ENCODE results near the gene ZC3H6. TPM values are rescaled to one million over a fixed set of nuclear protein-coding genes. Genes with fewer than 3 reads are reported as not detected.

ZC3H6 gene
- total and polyA plus RNA-seq, 2 of the 13 experiments (the other 11 are each of a cell fraction or from before 2014, with no cell fraction given): 0.71 to 0.93 TPM

- peak; percentile 66; the same call in 1 of the 2 replicates for TF ChIP-seq GTF2F1 (IDR thresholded peaks at IDR 0.05; ENCODE audit: low read length)
- TF ChIP-seq ZNF703 (CRISPR knock-in tag; IDR thresholded peaks at IDR 0.05; ENCODE audit: borderline replicate concordance): peak; percentile 97; the same call in 1 of the 2 replicates
- TF ChIP-seq TBL1XR1 (IDR thresholded peaks at IDR 0.05; ENCODE audit: borderline replicate concordance, low read length, partially characterized antibody): peak; percentile 51
- TF ChIP-seq ZNF235 (CRISPR knock-in tag; IDR thresholded peaks at IDR 0.05; ENCODE audit: borderline replicate concordance): peak; percentile 72; the same call in 1 of the 2 replicates
- TF ChIP-seq RXRB (CRISPR knock-in tag; IDR thresholded peaks at IDR 0.05; ENCODE audit: borderline replicate concordance): peak; percentile 91
- TF ChIP-seq SKIL (CRISPR knock-in tag; IDR thresholded peaks at IDR 0.05; ENCODE audit: borderline replicate concordance): peak; percentile 74
- TF ChIP-seq, protein P1, sequence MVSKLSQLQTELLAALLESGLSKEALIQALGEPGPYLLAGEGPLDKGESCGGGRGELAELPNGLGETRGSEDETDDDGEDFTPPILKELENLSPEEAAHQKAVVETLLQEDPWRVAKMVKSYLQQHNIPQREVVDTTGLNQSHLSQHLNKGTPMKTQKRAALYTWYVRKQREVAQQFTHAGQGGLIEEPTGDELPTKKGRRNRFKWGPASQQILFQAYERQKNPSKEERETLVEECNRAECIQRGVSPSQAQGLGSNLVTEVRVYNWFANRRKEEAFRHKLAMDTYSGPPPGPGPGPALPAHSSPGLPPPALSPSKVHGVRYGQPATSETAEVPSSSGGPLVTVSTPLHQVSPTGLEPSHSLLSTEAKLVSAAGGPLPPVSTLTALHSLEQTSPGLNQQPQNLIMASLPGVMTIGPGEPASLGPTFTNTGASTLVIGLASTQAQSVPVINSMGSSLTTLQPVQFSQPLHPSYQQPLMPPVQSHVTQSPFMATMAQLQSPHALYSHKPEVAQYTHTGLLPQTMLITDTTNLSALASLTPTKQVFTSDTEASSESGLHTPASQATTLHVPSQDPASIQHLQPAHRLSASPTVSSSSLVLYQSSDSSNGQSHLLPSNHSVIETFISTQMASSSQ (IDR thresholded peaks at IDR 0.05; ENCODE audit: low read depth): 0 out of 2 replicates have a peak, but pooled peaks have one; percentile 12
- TF ChIP-seq, protein P1 (CRISPR knock-in tag; IDR thresholded peaks at IDR 0.05; ENCODE audit: borderline replicate concordance): peak; percentile 92
- TF ChIP-seq ZNF484 (CRISPR knock-in tag; IDR thresholded peaks at IDR 0.05; ENCODE audit: borderline replicate concordance, low read depth): peak; percentile 95
- TF ChIP-seq NR2F6 (IDR thresholded peaks at IDR 0.05): peak; percentile 33; the same call in 1 of the 2 replicates
- peak; percentile 82 for TF ChIP-seq NR2F6 (CRISPR knock-in tag; IDR thresholded peaks at IDR 0.05)
- TF ChIP-seq ATRX (CRISPR knock-in tag; IDR thresholded peaks at IDR 0.05; ENCODE audit: borderline replicate concordance): no peak; the same call in 1 of the 2 replicates
- peak; percentile 85; the same call in 1 of the 2 replicates for TF ChIP-seq ZNF333 (CRISPR knock-in tag; IDR thresholded peaks at IDR 0.05; ENCODE audit: borderline replicate concordance)
- TF ChIP-seq ZNF737 (CRISPR knock-in tag; IDR thresholded peaks at IDR 0.05; ENCODE audit: borderline replicate concordance): peak; percentile 79; the same call in 1 of the 2 replicates
- no peak for TF ChIP-seq PCBP2 (optimal IDR thresholded peaks at IDR 0.05; ENCODE audit: low read depth, low read length, poor library complexity, severe bottlenecking)
- peak; percentile 97 for TF ChIP-seq ZNF607 (CRISPR knock-in tag; IDR thresholded peaks at IDR 0.05; ENCODE audit: borderline replicate concordance)
- TF ChIP-seq CHCHD3 (CRISPR knock-in tag; IDR thresholded peaks at IDR 0.05): peak; percentile 96
- TF ChIP-seq ZNF121 (CRISPR knock-in tag; IDR thresholded peaks at IDR 0.05): peak; percentile 83
- no peak for TF ChIP-seq CENPX (CRISPR knock-in tag; IDR thresholded peaks at IDR 0.05)
- peak; percentile 90 for TF ChIP-seq GATAD2A (CRISPR knock-in tag; IDR thresholded peaks at IDR 0.05)
- peak; percentile 100 for TF ChIP-seq SP4 (CRISPR knock-in tag; IDR thresholded peaks at IDR 0.05)
- TF ChIP-seq, protein P2, sequence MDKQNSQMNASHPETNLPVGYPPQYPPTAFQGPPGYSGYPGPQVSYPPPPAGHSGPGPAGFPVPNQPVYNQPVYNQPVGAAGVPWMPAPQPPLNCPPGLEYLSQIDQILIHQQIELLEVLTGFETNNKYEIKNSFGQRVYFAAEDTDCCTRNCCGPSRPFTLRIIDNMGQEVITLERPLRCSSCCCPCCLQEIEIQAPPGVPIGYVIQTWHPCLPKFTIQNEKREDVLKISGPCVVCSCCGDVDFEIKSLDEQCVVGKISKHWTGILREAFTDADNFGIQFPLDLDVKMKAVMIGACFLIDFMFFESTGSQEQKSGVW (CRISPR knock-in tag; IDR thresholded peaks at IDR 0.05; ENCODE audit: borderline replicate concordance): no peak; the same call in 1 of the 2 replicates
- TF ChIP-seq ADNP (CRISPR knock-in tag; IDR thresholded peaks at IDR 0.05): no peak
- TF ChIP-seq ZNF274 (CRISPR knock-in tag; IDR thresholded peaks at IDR 0.05): peak; percentile 71
- TF ChIP-seq RELA (CRISPR knock-in tag; IDR thresholded peaks at IDR 0.05): peak; percentile 95
Observed at GRCh38 chr2:112275311-112275886, at the start of gene ZC3H6 (continued).
